Stimulated activated CD4-positive, alpha-beta T cell treated with anti-CD3 and anti-CD28 coated beads, TNF-alpha, amount 100 ng/mL, for 24 hours (primary cell): ENCODE results near the gene FAR2.
A peak's percentile ranks its signal among the peaks of the same experiment; 100 is the strongest.
"Not testable (repeated sequence)": the region's sequence is repeated elsewhere in the genome, so short reads cannot be mapped to it uniquely, and the experiment has no call there.

Experiments used
- DNase-seq, 3 experiments: peaks; one replicate each; pipeline ENCODE4 v3.0.0-alpha.2; 2020; ENCODE audit warnings: low read depth in 3 of 3

Gene FAR2

GRCh38 chr12:29281371-29282005 is 132.4 kb downstream of the FAR2 start:
- no peak for DNase-seq

GRCh38 chr12:29282031-29282816 is 133.1 kb downstream of the FAR2 start:
- no peak for DNase-seq

GRCh38 chr12:29283969-29284700 is 135.1 kb downstream of the FAR2 start:
- no peak for DNase-seq

- no peak for DNase-seq
These were observed 137.2 kb downstream of the FAR2 start for GRCh38 chr12:29286081-29286790.

GRCh38 chr12:29287622-29288021 is 138.5 kb downstream of the FAR2 start:
- DNase-seq = no peak

- no peak for DNase-seq
These were observed 139.0 kb downstream of the FAR2 start for GRCh38 chr12:29288031-29288430.

GRCh38 chr12:29290475-29290874 is 141.4 kb downstream of the FAR2 start:
- DNase-seq = not testable (repeated sequence)

GRCh38 chr12:29291226-29291625 is 142.1 kb downstream of the FAR2 start:
- DNase-seq = no peak

- DNase-seq = no peak
These were observed 150.6 kb downstream of the FAR2 start for GRCh38 chr12:29299633-29300032.

GRCh38 chr12:29301114-29301513 is 152.0 kb downstream of the FAR2 start:
- no peak for DNase-seq

- no peak for DNase-seq
These were observed 155.3 kb downstream of the FAR2 start for GRCh38 chr12:29304388-29304787.

- DNase-seq = no peak
These were observed 157.2 kb downstream of the FAR2 start for GRCh38 chr12:29306266-29306665.

- no peak for DNase-seq
These were observed 157.6 kb downstream of the FAR2 start for GRCh38 chr12:29306682-29307081.

GRCh38 chr12:29309320-29309902 is 160.3 kb downstream of the FAR2 start:
- no peak for DNase-seq

GRCh38 chr12:29310899-29311298 is 161.8 kb downstream of the FAR2 start:
- DNase-seq = no peak

- no peak for DNase-seq
These were observed 165.3 kb downstream of the FAR2 start for GRCh38 chr12:29314416-29314815.

- no peak for DNase-seq
These were observed 167.7 kb downstream of the FAR2 start for GRCh38 chr12:29316752-29317151.

- peak; percentile 3 to 14 (median 14) for DNase-seq
These were observed 168.7 kb downstream of the FAR2 start for GRCh38 chr12:29317556-29318363.

GRCh38 chr12:29320295-29321085 is 171.4 kb downstream of the FAR2 start:
- DNase-seq = no peak

- no peak for DNase-seq
These were observed 173.1 kb downstream of the FAR2 start for GRCh38 chr12:29322157-29322556.
